ENCODE results near the gene VSIG10. TPM values are rescaled to one million over a fixed set of nuclear protein-coding genes. Genes with fewer than 3 reads are reported as not detected.

Gene VSIG10
- polyA plus RNA-seq, 3 donors = 1.5 to 2.3 (median 1.5) TPM

- Mint-ChIP-seq H3K27ac (peak overlapping the region in 2 of 7 donors; percentile 2 to 10), H3K4me3 (no peak overlapping the region), H3K36me3 (peaks cover 40 to 54% of the 10 kb centered on the region in 2 donors), H3K9me3 (no peaks in the 10 kb centered on the region), H3K27me3 (ENCODE audit: low read depth in 3 of 3) (peaks cover 0 to 3% (median 0%) of the 10 kb centered on the region in 3 donors), H3K4me1 (peaks cover 10% of the 10 kb centered on the region)
- H3K9ac ChIP-seq (ENCODE audit: insufficient read depth, low read length, poor library complexity, severe bottlenecking) = no peak overlapping the region
- no peaks in the 10 kb centered on the region for H3K27me3 ChIP-seq (ENCODE audit: control insufficient read depth in 2 of 2, insufficient read depth in 2 of 2, low read length in 2 of 2)
- H3K36me3 ChIP-seq (replicated peaks in 1 of 2; ENCODE audit: control insufficient read depth in 1 of 2, insufficient read depth in 2 of 2, low read length in 2 of 2) = peaks cover 18 to 25% of the 10 kb centered on the region in 2 donors
- intact Hi-C loops (cut with micrococcal nuclease) = no loop called here
- WGBS (ENCODE audit: insufficient coverage) = 96% methylated on average over 9 of the region's 13 CpGs
- H3K27ac ChIP-seq (ENCODE audit: low read depth in 1 of 2, low read length in 2 of 2) = peak overlapping the region in 1 of 2 donors; percentile 26
- H3K4me1 ChIP-seq (ENCODE audit: control insufficient read depth in 1 of 2, insufficient read depth in 2 of 2, low read length in 2 of 2) = no peaks in the 10 kb centered on the region
- no peaks in the 10 kb centered on the region for H3K9me3 ChIP-seq (replicated peaks in 1 of 2; ENCODE audit: control insufficient read depth in 1 of 2, insufficient read depth in 1 of 2, low read length in 2 of 2)
- no peak overlapping the region for H3K4me2 ChIP-seq (replicated peaks; ENCODE audit: extremely low read depth, low read length, poor library complexity, severe bottlenecking)
- no peak for TF ChIP-seq CTCF (IDR thresholded peaks at IDR 0.05)
- DNase-seq = no peak
- no peaks in the 10 kb centered on the region for H4K20me1 ChIP-seq (ENCODE audit: insufficient read depth, low read length)
- H2AFZ ChIP-seq (ENCODE audit: insufficient read depth, low read depth, low read length, poor library complexity, severe bottlenecking) = no peak overlapping the region
- no peak overlapping the region for H3K4me3 ChIP-seq (replicated peaks in 1 of 3; ENCODE audit: low read depth in 2 of 3, low read length in 3 of 3)
- no peaks in the 10 kb centered on the region for H3K79me2 ChIP-seq (ENCODE audit: insufficient read depth, low read length)
Observed at GRCh38 chr12:118144499-118144898, 40.7 kb upstream of the VSIG10 start.

- intact Hi-C loops (cut with micrococcal nuclease) = no loop called here
- no peak for DNase-seq
- H3K9me3 Mint-ChIP-seq = no peaks in the 10 kb centered on the region
Observed at GRCh38 chr12:118140825-118141224, 37.0 kb upstream of the VSIG10 start.

More at GRCh38 chr12:118140825-118141224, 37.0 kb upstream of the VSIG10 start:
- H3K27ac ChIP-seq (ENCODE audit: low read depth in 1 of 2, low read length in 2 of 2) = no peak overlapping the region
- no peaks in the 10 kb centered on the region for H3K9me3 ChIP-seq (replicated peaks in 1 of 2; ENCODE audit: control insufficient read depth in 1 of 2, insufficient read depth in 1 of 2, low read length in 2 of 2)
- H3K4me1 ChIP-seq (ENCODE audit: control insufficient read depth in 1 of 2, insufficient read depth in 2 of 2, low read length in 2 of 2) = peaks cover 8 to 12% of the 10 kb centered on the region in 2 donors
- no peak overlapping the region for H3K4me2 ChIP-seq (replicated peaks; ENCODE audit: extremely low read depth, low read length, poor library complexity, severe bottlenecking)
- no peak overlapping the region for H3K4me3 ChIP-seq (replicated peaks in 1 of 3; ENCODE audit: low read depth in 2 of 3, low read length in 3 of 3)
- H3K27ac Mint-ChIP-seq = peak overlapping the region in 2 of 7 donors; percentile 42 to 46
- H3K4me3 Mint-ChIP-seq = no peak overlapping the region
- H4K20me1 ChIP-seq (ENCODE audit: insufficient read depth, low read length) = no peaks in the 10 kb centered on the region
- peaks cover 17% of the 10 kb centered on the region for H3K4me1 Mint-ChIP-seq
- no peaks in the 10 kb centered on the region for H3K27me3 ChIP-seq (ENCODE audit: control insufficient read depth in 2 of 2, insufficient read depth in 2 of 2, low read length in 2 of 2)
- no peak overlapping the region for H3K9ac ChIP-seq (ENCODE audit: insufficient read depth, low read length, poor library complexity, severe bottlenecking)
- peaks cover 11 to 19% of the 10 kb centered on the region in 2 donors for H3K36me3 ChIP-seq (replicated peaks in 1 of 2; ENCODE audit: control insufficient read depth in 1 of 2, insufficient read depth in 2 of 2, low read length in 2 of 2)
- no peak for TF ChIP-seq CTCF (IDR thresholded peaks at IDR 0.05)
- H3K79me2 ChIP-seq (ENCODE audit: insufficient read depth, low read length) = peaks cover 7% of the 10 kb centered on the region
- no CpG with 5 or more reads among the region's 8 CpGs for WGBS (ENCODE audit: insufficient coverage)
- peaks cover 0 to 3% (median 0%) of the 10 kb centered on the region in 3 donors for H3K27me3 Mint-ChIP-seq (ENCODE audit: low read depth in 3 of 3)
- peaks cover 36 to 45% of the 10 kb centered on the region in 2 donors for H3K36me3 Mint-ChIP-seq
- no peak overlapping the region for H2AFZ ChIP-seq (ENCODE audit: insufficient read depth, low read depth, low read length, poor library complexity, severe bottlenecking)

Data from CD14-positive monocyte (primary cell).